Duodenal mucosa (tissue), 2 donors: ENCODE data around the gene RAP1A.
"Not testable (repeated sequence)": the region's sequence is repeated elsewhere in the genome, so short reads cannot be mapped to it uniquely, and the experiment has no call there.

Experiments used
- H3K27ac ChIP-seq: one replicate; pipeline ENCODE4 v1.7.0; 2013; ENCODE audit warnings: low read depth, low read length
- H3K27me3 ChIP-seq, 2 donors: one replicate each; pipeline ENCODE4 v1.7.0; 2013; ENCODE audit warnings: low read length in 2 of 2, control low read depth in 1 of 2; ENCODE audit not compliant: insufficient read depth in 2 of 2, control insufficient read depth in 1 of 2
- H3K36me3 ChIP-seq, 2 donors: one replicate each; pipeline ENCODE4 v1.7.0; 2013; ENCODE audit warnings: low read length in 2 of 2, control low read depth in 1 of 2; ENCODE audit not compliant: insufficient read depth in 2 of 2, control insufficient read depth in 1 of 2
- H3K4me1 ChIP-seq, 2 donors: one replicate each; pipeline ENCODE4 v1.7.0; 2013; ENCODE audit warnings: low read length in 2 of 2, control low read depth in 1 of 2; ENCODE audit not compliant: insufficient read depth in 2 of 2, control insufficient read depth in 1 of 2
- H3K4me3 ChIP-seq, 2 donors: one replicate each; pipeline ENCODE4 v1.7.0; 2013; ENCODE audit warnings: low read length in 2 of 2, low read depth in 1 of 2
- H3K9ac ChIP-seq, 2 donors: one replicate each; pipeline ENCODE4 v1.7.0; 2013; ENCODE audit warnings: low read length in 2 of 2, low read depth in 1 of 2
- H3K9me3 ChIP-seq, 2 donors: one replicate each; pipeline ENCODE4 v1.7.0; 2013; ENCODE audit warnings: low read length in 2 of 2, control low read depth in 1 of 2; ENCODE audit not compliant: control insufficient read depth in 1 of 2

The RAP1A gene

GRCh38 chr1:111660204-111661150 lies 40.9 kb downstream of the RAP1A start:
- no peaks in the 10 kb centered on the region for H3K36me3 ChIP-seq
- H3K9me3 ChIP-seq: no peaks in the 10 kb centered on the region
- no peaks in the 10 kb centered on the region for H3K27me3 ChIP-seq
- no peak overlapping the region for H3K4me3 ChIP-seq
- no peak overlapping the region for H3K9ac ChIP-seq
- H3K4me1 ChIP-seq: peaks cover 24 to 26% of the 10 kb centered on the region in 2 donors
- no peak overlapping the region for H3K27ac ChIP-seq

DNA sequence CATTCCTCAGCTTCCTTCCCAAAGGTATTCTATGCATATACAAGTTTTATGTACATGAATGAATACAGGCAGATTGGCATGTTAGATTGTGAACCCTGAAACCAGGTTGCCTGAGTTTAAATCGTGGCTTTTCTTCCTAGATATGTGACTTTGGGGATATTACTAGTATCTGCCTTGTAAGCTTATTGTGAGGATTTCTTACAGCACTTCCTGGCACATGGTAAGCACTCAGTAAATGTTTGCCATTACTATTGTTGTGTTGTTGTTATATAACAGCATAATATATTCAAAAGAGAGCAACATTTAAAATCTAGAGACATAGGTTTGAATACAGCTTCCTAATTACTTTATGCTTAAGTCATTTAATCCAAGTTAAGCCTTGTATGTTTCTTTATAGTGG lies 45.1 kb downstream of the RAP1A start:
- no peak overlapping the region for H3K9ac ChIP-seq
- no peak overlapping the region for H3K4me3 ChIP-seq
- peaks cover 15 to 35% of the 10 kb centered on the region in 2 donors for H3K4me1 ChIP-seq
- no peaks in the 10 kb centered on the region for H3K36me3 ChIP-seq
- H3K9me3 ChIP-seq: no peaks in the 10 kb centered on the region
- H3K27ac ChIP-seq: no peak overlapping the region
- H3K27me3 ChIP-seq: no peaks in the 10 kb centered on the region

- H3K4me1 ChIP-seq: peaks cover 6 to 27% of the 10 kb centered on the region in 2 donors
- no peak overlapping the region for H3K9ac ChIP-seq
- no peaks in the 10 kb centered on the region for H3K27me3 ChIP-seq
- H3K36me3 ChIP-seq: no peaks in the 10 kb centered on the region
- no peaks in the 10 kb centered on the region for H3K9me3 ChIP-seq
- H3K27ac ChIP-seq: no peak overlapping the region
- no peak overlapping the region for H3K4me3 ChIP-seq
These were observed 45.9 kb downstream of the RAP1A start for GRCh38 chr1:111665497-111665896.

- Histone ChIP-seq H3K9me3 (no peaks in the 10 kb centered on the region), H3K9ac (no peak overlapping the region), H3K27me3 (no peaks in the 10 kb centered on the region), H3K36me3 (no peaks in the 10 kb centered on the region), H3K4me1 (peaks cover 0 to 20% of the 10 kb centered on the region in 2 donors), H3K27ac (no peak overlapping the region), H3K4me3 (no peak overlapping the region)
These were observed 47.2 kb downstream of the RAP1A start for GRCh38 chr1:111666828-111667227.

- H3K27me3 ChIP-seq: no peaks in the 10 kb centered on the region
- no peak overlapping the region for H3K9ac ChIP-seq
- peaks cover 0 to 20% of the 10 kb centered on the region in 2 donors for H3K4me1 ChIP-seq
- H3K27ac ChIP-seq: no peak overlapping the region
- H3K4me3 ChIP-seq: no peak overlapping the region
- no peaks in the 10 kb centered on the region for H3K9me3 ChIP-seq
- no peaks in the 10 kb centered on the region for H3K36me3 ChIP-seq
These were observed 49.7 kb downstream of the RAP1A start for GRCh38 chr1:111669268-111669667.

- Histone ChIP-seq H3K9me3 (no peaks in the 10 kb centered on the region), H3K4me1 (peaks cover 0 to 7% of the 10 kb centered on the region in 2 donors), H3K9ac (no peak overlapping the region), H3K36me3 (no peaks in the 10 kb centered on the region), H3K27ac (no peak overlapping the region), H3K4me3 (no peak overlapping the region), H3K27me3 (no peaks in the 10 kb centered on the region)
These were observed 52.3 kb downstream of the RAP1A start for GRCh38 chr1:111671852-111672251.

DNA sequence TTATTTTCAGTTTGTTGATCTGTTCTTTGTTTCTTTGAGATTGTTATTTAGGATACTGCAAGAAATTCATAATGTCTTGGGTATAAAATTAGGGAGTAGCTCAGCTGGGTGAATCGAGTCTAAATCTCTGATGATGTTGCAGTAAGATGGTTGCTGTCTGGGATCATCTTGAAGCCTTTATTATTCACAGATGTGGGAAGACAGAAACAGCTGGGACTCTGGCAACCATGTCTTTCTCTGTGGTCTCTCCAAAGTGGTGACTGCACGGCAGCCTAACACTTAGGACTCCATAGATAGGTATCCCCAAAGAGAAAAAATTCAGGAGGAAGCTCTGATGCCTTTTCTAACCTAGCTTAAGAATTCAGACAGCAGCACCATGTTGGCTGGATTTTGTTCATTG lies 52.7 kb downstream of the RAP1A start:
- Histone ChIP-seq H3K4me1 (peaks cover 0 to 6% of the 10 kb centered on the region in 2 donors), H3K9ac (no peak overlapping the region), H3K9me3 (no peaks in the 10 kb centered on the region), H3K27ac (no peak overlapping the region), H3K27me3 (no peaks in the 10 kb centered on the region), H3K36me3 (peaks cover 0 to under 1% of the 10 kb centered on the region in 2 donors), H3K4me3 (no peak overlapping the region)

DNA sequence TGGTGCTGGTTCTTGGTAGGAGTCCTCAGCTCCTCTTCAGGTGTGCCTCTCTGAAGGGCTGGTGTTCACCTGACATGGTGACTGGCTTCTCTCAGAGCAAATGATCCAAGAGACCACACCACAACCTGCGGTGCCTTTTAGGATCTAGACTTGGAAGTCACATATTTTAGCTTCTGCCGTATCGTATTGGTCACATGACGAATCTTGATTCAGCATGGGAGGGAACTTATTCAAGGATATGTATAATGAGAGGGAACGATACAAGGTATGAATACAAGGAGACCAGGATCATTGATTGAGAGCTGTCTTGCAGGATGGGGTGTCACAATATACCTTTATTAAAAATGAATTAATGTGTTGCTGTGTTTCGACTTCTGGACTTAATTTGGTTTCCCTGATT lies 58.0 kb downstream of the RAP1A start:
- Histone ChIP-seq H3K27ac (no peak overlapping the region), H3K27me3 (no peaks in the 10 kb centered on the region), H3K4me3 (no peak overlapping the region), H3K36me3 (peaks cover 5 to 14% of the 10 kb centered on the region in 2 donors), H3K9ac (no peak overlapping the region), H3K4me1 (no peaks in the 10 kb centered on the region), H3K9me3 (peaks cover 0 to 9% of the 10 kb centered on the region in 2 donors)

- H3K36me3 ChIP-seq: peaks cover 5 to 14% of the 10 kb centered on the region in 2 donors
- no peaks in the 10 kb centered on the region for H3K27me3 ChIP-seq
- peaks cover 0 to 9% of the 10 kb centered on the region in 2 donors for H3K9me3 ChIP-seq
- no peak overlapping the region for H3K4me3 ChIP-seq
- H3K27ac ChIP-seq: no peak overlapping the region
- H3K9ac ChIP-seq: no peak overlapping the region
- H3K4me1 ChIP-seq: no peaks in the 10 kb centered on the region
These were observed 60.0 kb downstream of the RAP1A start for GRCh38 chr1:111679541-111679940.

DNA sequence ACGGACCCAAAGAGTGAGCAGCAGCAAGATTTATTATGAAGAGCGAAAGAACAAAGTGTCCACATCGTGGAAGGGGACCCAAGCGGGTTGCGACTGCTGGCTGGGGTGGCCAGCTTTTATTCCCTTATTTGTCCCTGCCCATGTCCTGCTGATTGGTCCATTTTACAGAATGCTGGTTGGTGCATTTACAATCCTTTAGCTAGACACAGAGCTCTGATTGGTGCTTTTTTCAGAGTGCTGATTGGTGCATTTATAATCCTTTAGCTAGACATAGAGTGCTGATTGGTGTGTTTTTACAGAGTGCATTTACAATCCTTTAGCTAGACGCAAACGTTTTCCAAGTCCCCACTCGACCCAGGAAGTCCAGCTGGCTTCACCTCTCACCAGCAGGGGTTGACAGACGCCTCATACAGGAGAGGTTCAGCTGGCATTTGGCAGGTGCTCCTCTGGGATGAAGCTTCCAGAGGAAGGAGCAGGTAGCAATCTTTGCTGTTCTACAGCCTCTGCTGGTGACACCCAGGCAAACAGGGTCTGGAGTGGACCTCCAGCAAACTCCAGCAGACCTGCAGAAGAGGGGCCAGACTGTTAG lies 60.7 kb downstream of the RAP1A start:
- not testable (repeated sequence) for H3K9me3 ChIP-seq, H3K4me1 ChIP-seq, H3K27ac ChIP-seq, H3K27me3 ChIP-seq, H3K9ac ChIP-seq, H3K4me3 ChIP-seq
- H3K36me3 ChIP-seq: peaks cover 5 to 14% of the 10 kb centered on the region in 2 donors
